Measurements from ENCODE around the gene LY6G5C. TPM values are rescaled to one million over a fixed set of nuclear protein-coding genes. Genes with fewer than 3 reads are reported as not detected.

LY6G5C gene
- total and polyA plus RNA-seq, 7 donors: 0.75 to 3.2 (median 2.1) TPM

GRCh38 chr6:31669676-31670075 lies 11.2 kb downstream of the LY6G5C start, which contains the start of gene LY6G5B:
Gene LY6G5B, plus strand, starts transcription at chr6:31669976. Its CDS starts 975 bp downstream, at chr6:31670951.
- Histone ChIP-seq H3K4me3 (no peak within 1 kb of the TSS), H3K27me3 (ENCODE audit: insufficient read depth in 3 of 3, low read length in 2 of 3) (no peaks in the 10 kb centered on the region), H3K4me1 (peaks cover 16% of the 10 kb centered on the region), H3K9me3 (no peaks in the 10 kb centered on the region), H3K27ac (no peak within 1 kb of the TSS), H3K36me3 (ENCODE audit: insufficient read depth in 1 of 2, low read depth in 1 of 2) (peaks cover 13 to 77% of the 10 kb centered on the region in 2 donors)
- ATAC-seq (no peak), DNase-seq (no peak)
- TF ChIP-seq CTCF (IDR thresholded peaks at IDR 0.05): no peak
- 80 to 86% (median 82%) methylated on average over 8 of the region's 8 CpGs for WGBS, 3 donors
- intact Hi-C loops (cut with DNase I): loop anchor here in 1 of 2 donors (5.0 kb wide), 2 partner anchors 68 to 283 kb away; partner anchors contain the start of gene CLIC1

- peak overlapping the region; percentile 97 for H3K27ac ChIP-seq
- ATAC-seq: no peak
- H3K4me1 ChIP-seq: peaks cover 37% of the 10 kb centered on the region
- DNase-seq: no peak
- no peaks in the 10 kb centered on the region for H3K9me3 ChIP-seq
- H3K27me3 ChIP-seq (ENCODE audit: insufficient read depth in 3 of 3, low read length in 2 of 3): no peaks in the 10 kb centered on the region
- intact Hi-C loops (cut with DNase I): loop anchor here in 1 of 2 donors (5.0 kb wide), 2 partner anchors 71 to 286 kb away; partner anchors contain the start of gene CLIC1
- 2 to 4% (median 3%) methylated on average over 15 of the region's 15 CpGs for WGBS, 3 donors
- H3K4me3 ChIP-seq: peak overlapping the region; percentile 91
- H3K36me3 ChIP-seq (ENCODE audit: insufficient read depth in 1 of 2, low read depth in 1 of 2): peaks cover 16 to 74% of the 10 kb centered on the region in 2 donors
- no peak for TF ChIP-seq CTCF (IDR thresholded peaks at IDR 0.05)
These were observed 14.4 kb downstream of the LY6G5C start for GRCh38 chr6:31666337-31666965.

DNA sequence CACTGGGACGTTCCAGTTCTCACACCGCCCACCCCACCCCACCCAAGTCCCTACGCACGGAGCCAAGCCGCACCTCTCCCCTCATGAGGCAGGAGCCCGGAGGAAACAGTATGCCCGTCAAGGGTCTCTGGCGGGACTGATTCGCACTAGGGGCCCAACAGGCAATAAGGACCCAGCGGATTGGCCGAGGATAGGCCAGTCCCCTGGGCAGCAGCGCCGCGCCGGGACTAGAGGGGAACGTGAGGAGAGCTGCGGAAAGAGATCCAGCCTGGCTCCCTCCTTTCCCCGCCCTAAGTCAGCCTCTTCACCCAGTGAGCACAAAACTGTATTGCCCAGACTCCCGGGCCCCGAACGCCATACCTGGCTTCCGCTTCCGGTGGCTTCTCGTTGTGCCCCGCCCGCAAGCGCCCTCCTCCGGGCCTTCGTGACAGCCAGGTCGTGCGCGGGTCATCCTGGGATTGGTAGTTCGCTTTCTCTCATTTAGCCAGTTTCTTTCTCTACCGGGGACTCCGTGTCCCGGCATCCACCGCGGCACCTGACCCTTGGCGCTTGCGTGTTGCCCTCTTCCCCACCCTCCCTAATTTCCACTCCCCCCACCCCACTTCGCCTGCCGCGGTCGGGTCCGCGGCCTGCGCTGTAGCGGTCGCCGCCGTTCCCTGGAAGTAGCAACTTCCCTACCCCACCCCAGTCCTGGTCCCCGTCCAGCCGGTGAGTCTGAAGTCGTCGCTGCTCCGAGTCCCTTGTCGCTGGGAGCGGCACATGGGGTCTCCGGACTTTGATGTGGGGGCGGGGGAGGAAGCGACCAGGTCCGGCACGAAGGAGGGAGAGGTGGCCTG lies 15.1 kb downstream of the LY6G5C start, which contains the start of gene CSNK2B:
Gene CSNK2B, plus strand, starts transcription at position 580 of the 836 bp plus-strand sequence. CDS start 752 bp downstream, outside the sequence.
- WGBS, 3 donors: 0 to 1% (median 0%) methylated on average over 60 to 63 of the region's 63 CpGs
- intact Hi-C loops (cut with DNase I): loop anchor here in 1 of 2 donors (5.0 kb wide), 2 partner anchors 72 to 287 kb away; partner anchors contain the start of gene CLIC1
- TF ChIP-seq CTCF (IDR thresholded peaks at IDR 0.05): no peak

GRCh38 chr6:31664790-31665500 lies 15.9 kb downstream of the LY6G5C start, which contains the start of gene GPANK1:
Gene GPANK1, minus strand, starts transcription at chr6:31664997. Its CDS starts 519 bp downstream, at chr6:31664478.
- peak within 1 kb of the TSS; percentile 91 for H3K4me3 ChIP-seq
- ATAC-seq (peak; percentile 69 to 80 (median 74)), DNase-seq (peak; percentile 89 to 95)
- H3K36me3 ChIP-seq (ENCODE audit: insufficient read depth in 1 of 2, low read depth in 1 of 2): peaks cover 16 to 59% of the 10 kb centered on the region in 2 donors
- 0 to 1% (median 0%) methylated on average over 39 of the region's 39 CpGs for WGBS, 3 donors
- H3K9me3 ChIP-seq: no peaks in the 10 kb centered on the region
- H3K27me3 ChIP-seq (ENCODE audit: insufficient read depth in 3 of 3, low read length in 2 of 3): no peaks in the 10 kb centered on the region
- TF ChIP-seq CTCF (IDR thresholded peaks at IDR 0.05): no peak
- intact Hi-C loops (cut with DNase I): loop anchor here (5.0 kb wide), 3 partner anchors 72 to 287 kb away; partner anchors contain the start of genes ATP6V1G2 (in 1 of the 2), CLIC1 (in 1 of the 2) and NFKBIL1 (in 1 of the 2)
- peak within 1 kb of the TSS; percentile 97 for H3K27ac ChIP-seq
- H3K4me1 ChIP-seq: peaks cover 42% of the 10 kb centered on the region

More for the DNA sequence above, 15.1 kb downstream of the LY6G5C start, which contains the start of gene CSNK2B:
- peaks cover 41% of the 10 kb centered on the region for H3K4me1 ChIP-seq
- DNase-seq: peak; percentile 99
- H3K27ac ChIP-seq: peak within 1 kb of the TSS; percentile 97
- H3K27me3 ChIP-seq (ENCODE audit: insufficient read depth in 3 of 3, low read length in 2 of 3): no peaks in the 10 kb centered on the region
- ATAC-seq: peak; percentile 89 to 92 (median 91)
- H3K36me3 ChIP-seq (ENCODE audit: insufficient read depth in 1 of 2, low read depth in 1 of 2): peaks cover 16 to 67% of the 10 kb centered on the region in 2 donors
- no peaks in the 10 kb centered on the region for H3K9me3 ChIP-seq
- H3K4me3 ChIP-seq: peak within 1 kb of the TSS; percentile 91

Measured in psoas muscle (tissue), 8 donors.